GM12878 (cell line): ENCODE data around the gene CMTM5. TPM values are rescaled to one million over a fixed set of nuclear protein-coding genes. Genes with fewer than 3 reads are reported as not detected.

Source experiments
- ATAC-seq: fragments of 200-7000 bp; cut with Tn5 transposase; 3 replicates; pipeline ENCODE4 v1.9.1; 2020; ENCODE audit warnings: mild to moderate bottlenecking, moderate library complexity
- BruUV-seq: library from RNA; stranded (reverse); fragments of 400-500 nt; replicated peaks from 2 replicates; lab custom pipeline; 2021; lab: Mats Ljungman, UMichigan
- CTCF ChIA-PET: fragments of 300-600 bp; sonication (Branson Sonifier 250); formaldehyde crosslinking; extraction: SDS; loops from one replicate; lab custom pipeline; 2021; ENCODE audit warnings: inconsistent platforms; lab: Yijun Ruan, JAX
- POLR2A ChIA-PET: fragments of 350-600 bp; formaldehyde crosslinking; extraction: SDS; loops from one replicate; lab custom pipeline; 2021; ENCODE audit warnings: inconsistent platforms; lab: Charles Lee
- RAD21 ChIA-PET: fragments of 300-600 bp; sonication (Branson Sonifier 250); formaldehyde crosslinking; loops from one replicate; lab custom pipeline; 2023; ENCODE audit warnings: antibody characterized with exemption; ENCODE audit not compliant: unreplicated experiment; lab: Charles Lee
- SMC1A ChIA-PET: fragments of 300-600 bp; sonication (Branson Sonifier 250); formaldehyde crosslinking; loops from one replicate; lab custom pipeline; 2023; ENCODE audit not compliant: unreplicated experiment, uncharacterized antibody; lab: Charles Lee
- DNase-seq: peaks from one replicate; pipeline ENCODE4 v3.0.0-alpha.2; 2011; ENCODE audit warnings: low read depth, low spot score
- FAIRE-seq: peaks from 3 replicates; lab custom pipeline; 2011; peaks lifted over from hg19 to GRCh38; lab: Jason Lieb, UNC
- H2AFZ ChIP-seq: 2 replicates; pipeline ENCODE4 v1.6.0; 2011; ENCODE audit warnings: low read depth, low read length, control low read depth; ENCODE audit not compliant: control insufficient read depth
- H3K27ac ChIP-seq: 2 replicates; pipeline ENCODE4 v1.5.1; 2011; ENCODE audit warnings: control low read depth; ENCODE audit not compliant: control insufficient read depth, insufficient read depth
- H3K27me3 ChIP-seq, 2 experiments: replicated peaks in 1 of 2; 2 replicates each; pipeline versions ENCODE4 v1.6.0 to v1.6.1; 2011; ENCODE audit warnings: low read length in 1 of 2; ENCODE audit not compliant: control insufficient read depth in 2 of 2, insufficient read depth in 2 of 2
- H3K36me3 ChIP-seq, 2 experiments: 2 replicates each; pipeline ENCODE4 v1.5.1; 2011; ENCODE audit warnings: low read length in 1 of 2; ENCODE audit not compliant: control insufficient read depth in 2 of 2, insufficient read depth in 2 of 2
- H3K4me1 ChIP-seq: 2 replicates; pipeline ENCODE4 v1.6.1; 2011; ENCODE audit warnings: mild to moderate bottlenecking, low read length, moderate library complexity, mixed read lengths; ENCODE audit not compliant: control insufficient read depth, insufficient read depth
- H3K4me2 ChIP-seq: 2 replicates; pipeline ENCODE4 v1.6.0; 2011; ENCODE audit warnings: control low read depth; ENCODE audit not compliant: control insufficient read depth, insufficient read depth
- H3K4me3 ChIP-seq: fragments of 200-600 bp; sonication (generic); 2 replicates; pipeline ENCODE4 v1.5.1; 2016
- H3K79me2 ChIP-seq: 2 replicates; pipeline ENCODE4 v1.6.0; 2011; ENCODE audit warnings: low read length; ENCODE audit not compliant: control insufficient read depth, insufficient read depth
- H3K9ac ChIP-seq: 2 replicates; pipeline ENCODE4 v1.8.0; 2011; ENCODE audit warnings: low read length, control low read depth, mixed read lengths; ENCODE audit not compliant: control insufficient read depth, insufficient read depth
- H3K9me3 ChIP-seq: replicated peaks from 3 replicates; pipeline ENCODE4 v1.5.1; 2011; ENCODE audit warnings: mild to moderate bottlenecking, low read length; ENCODE audit not compliant: control insufficient read depth, insufficient read depth
- H4K20me1 ChIP-seq: 2 replicates; pipeline ENCODE4 v1.6.0; 2011; ENCODE audit not compliant: control insufficient read depth, insufficient read depth
- EP300 ChIP-seq, 2 experiments: fragments of 150-350 bp in 1 of 2; IDR thresholded peaks; 2 replicates each; pipeline ENCODE4 v1.6.1; 2011 to 2012; ENCODE audit warnings: low read depth in 2 of 2, low read length in 2 of 2, borderline replicate concordance in 1 of 2, improper control_type of control experiment in 1 of 2, inconsistent platforms in 1 of 2; ENCODE audit not compliant: control insufficient read depth in 1 of 2
- HCFC1 ChIP-seq: fragments of 150-350 bp; IDR thresholded peaks from 2 replicates; pipeline ENCODE4 v1.6.1; 2014; ENCODE audit warnings: low read length
- IRF3 ChIP-seq: fragments of 450-650 bp; IDR thresholded peaks from 2 replicates; pipeline ENCODE4 v1.6.1; 2014; ENCODE audit warnings: mild to moderate bottlenecking
- JUNB ChIP-seq: IDR thresholded peaks from 2 replicates; pipeline ENCODE4 v1.6.1; 2016; ENCODE audit warnings: antibody characterized with exemption, mild to moderate bottlenecking
- MLLT1 ChIP-seq: fragments of 450-650 bp; IDR thresholded peaks from 2 replicates; pipeline ENCODE4 v1.6.1; 2016; ENCODE audit warnings: mild to moderate bottlenecking
- MTA3 ChIP-seq: IDR thresholded peaks from 2 replicates; pipeline ENCODE4 v1.6.1; 2012; ENCODE audit warnings: low read length, inconsistent platforms, borderline replicate concordance
- PAX8 ChIP-seq: fragments of 450-650 bp; IDR thresholded peaks from 2 replicates; pipeline ENCODE4 v1.6.1; 2017; ENCODE audit warnings: mild to moderate bottlenecking, moderate library complexity
- PBX3 ChIP-seq: IDR thresholded peaks from 2 replicates; pipeline ENCODE4 v1.6.1; 2011; ENCODE audit warnings: mild to moderate bottlenecking, low read depth, low read length, moderate library complexity; ENCODE audit not compliant: insufficient replicate concordance
- POLR2AphosphoS5 ChIP-seq: IDR thresholded peaks from 2 replicates; pipeline ENCODE4 v1.6.1; 2011; ENCODE audit warnings: mild to moderate bottlenecking, low read length, inconsistent platforms
- POU2F2 ChIP-seq: IDR thresholded peaks from 3 replicates; pipeline ENCODE4 v1.6.1; 2011; ENCODE audit warnings: low read depth, mild to moderate bottlenecking, low read length, borderline replicate concordance
- RCOR1 ChIP-seq: conservative IDR thresholded peaks from 2 replicates; pipeline ENCODE4 v1.6.1; 2012; ENCODE audit warnings: low read depth, low read length, improper control_type of control experiment
- SREBF2 ChIP-seq: IDR thresholded peaks from 2 replicates; pipeline ENCODE4 v1.6.1; 2012; ENCODE audit warnings: mild to moderate bottlenecking, low read length
- TCF12 ChIP-seq: IDR thresholded peaks from 2 replicates; pipeline ENCODE4 v1.6.1; 2011; ENCODE audit warnings: low read depth, mild to moderate bottlenecking, low read length
- WRNIP1 ChIP-seq: IDR thresholded peaks from 2 replicates; pipeline ENCODE4 v1.6.1; 2011; ENCODE audit warnings: low read depth, low read length, improper control_type of control experiment, borderline replicate concordance
- ZBTB40 ChIP-seq: fragments of 450-650 bp; IDR thresholded peaks from 2 replicates; pipeline ENCODE4 v1.6.1; 2016; ENCODE audit warnings: mild to moderate bottlenecking, moderate library complexity, borderline replicate concordance
- WGBS: methylation state at CpG from one replicate; pipeline ENCODE4 v1.1.6; 2016; ENCODE audit warnings: low lambda C conversion rate; ENCODE audit not compliant: insufficient replicate concordance, insufficient coverage; ENCODE audit errors: missing lambda C conversion rate; 5-methylcytosine and 5-hydroxymethylcytosine counted together
- in situ Hi-C: fragments of 300-500 bp; cut with MboI; formaldehyde crosslinking; loops from 9 replicates; pipeline ENCODE4 v1.14.3; 2018; ENCODE audit warnings: mixed read lengths
- intact Hi-C: fragments of 100-400 bp; cut with micrococcal nuclease; formaldehyde crosslinking; loops from one replicate; pipeline ENCODE4 v1.14.2; 2022; ENCODE audit not compliant: unreplicated experiment
- polyA plus RNA-seq, 11 experiments: library from polyadenylated mRNA; depleted of rRNA in 4 of 11; unstranded in 6 of 11; stranded (reverse) in 5 of 11; fragments of >200 nt; fragmentation: Nextera tagmentation in 4 of 11; fragmentation: Illumina TruSeq in 1 of 11; extraction: Ambion mirVana in 4 of 11; extraction: Trizol in 1 of 11; gene quantifications; 1 replicate in 1 of 11; 2 replicates in 10 of 11; pipeline versions ENCODE4 v1.2.1 to v1.2.3, GENCODE V29; 2011 to 2016; ENCODE audit warnings: inconsistent platforms in 2 of 11, missing spikeins in 2 of 11, low read depth in 1 of 11
- total RNA-seq, 4 experiments: library from RNA; depleted of rRNA in 3 of 4; stranded (reverse); fragments of >200 nt in 3 of 4; fragmentation: Illumina TruSeq in 1 of 4; extraction: Trizol in 1 of 4; gene quantifications; 2 replicates each; pipeline versions ENCODE4 v1.2.1 to v1.2.3, GENCODE V29; 2013 to 2021

CMTM5 gene
- total and polyA plus RNA-seq, 10 of the 15 experiments (the other 5 are each of a cell fraction or from before 2014, with no cell fraction given): not detected

- no peak overlapping the region for H3K4me3 ChIP-seq
- H3K36me3 ChIP-seq: no peaks in the 10 kb centered on the region
- ATAC-seq: no peak
- CTCF ChIA-PET: interaction anchor here (1.7 kb wide), 1 partner anchor 32 kb away, joined by 3 read pairs; no protein-coding TSS in a partner anchor
- SMC1A ChIA-PET: interaction anchor here (0.7 kb wide), 1 partner anchor 176 kb away, joined by 3 read pairs; no protein-coding TSS in a partner anchor
- no peak overlapping the region for H3K4me2 ChIP-seq
- no peak overlapping the region for H2AFZ ChIP-seq
- DNase-seq: no peak
- H3K27ac ChIP-seq: no peak overlapping the region
- no TSS peak for BruUV-seq
- no peak overlapping the region for H3K9ac ChIP-seq
- intact Hi-C loops: no loop called here
- peaks cover 0 to 3% of the 10 kb centered on the region in 2 experiments; a peak in 2 of 4 replicates for H3K27me3 ChIP-seq
- POLR2A ChIA-PET: no interaction called here
- RAD21 ChIA-PET: no interaction called here
- H4K20me1 ChIP-seq: no peaks in the 10 kb centered on the region
- H3K4me1 ChIP-seq: no peaks in the 10 kb centered on the region
- FAIRE-seq: no peak
- in situ Hi-C loops: no loop called here
- WGBS: 39% methylated on average over 12 of the region's 14 CpGs
- H3K9me3 ChIP-seq: no peaks in the 10 kb centered on the region
- no peaks in the 10 kb centered on the region for H3K79me2 ChIP-seq
- TF ChIP-seq PAX8 (no peak), JUNB (no peak), HCFC1 (no peak), ZBTB40 (no peak), RCOR1 (no peak), SREBF2 (no peak), PBX3 (no peak), EP300 (IDR thresholded peaks at IDR 0.05; ENCODE audit: borderline replicate concordance in 1 of 2, control insufficient read depth in 1 of 2, low read depth in 2 of 2, low read length in 2 of 2) (no peak), TCF12 (no peak), MLLT1 (no peak), IRF3 (no peak), POLR2AphosphoS5 (no peak), MTA3 (no peak), POU2F2 (no peak), WRNIP1 (no peak)
Measured at GRCh38 chr14:23411563-23412525, 35.0 kb downstream of the CMTM5 start.
